Pancreas (tissue), 10 donors: ENCODE results near the gene PPP2R2C. TPM values are rescaled to one million over a fixed set of nuclear protein-coding genes. Genes with fewer than 3 reads are reported as not detected.

Source experiments
- ATAC-seq, 4 donors: fragments of 200-7000 bp; cut with Tn5 transposase; one replicate each; pipeline versions ENCODE4 v1.8.0 to v1.9.1; 2020; ENCODE audit warnings: mild to moderate bottlenecking in 4 of 4, moderate library complexity in 4 of 4
- DNase-seq, 6 donors: peaks; one replicate each; pipeline ENCODE4 v3.0.0-alpha.2; 2020
- FAIRE-seq: peaks from 2 replicates; lab custom pipeline; 2012; peaks lifted over from hg19 to GRCh38; lab: Jason Lieb, UNC
- H3K27ac ChIP-seq, 4 donors: fragments of 200-600 bp; sonication (generic); 1 replicate in 3 of 4; 2 replicates in 1 of 4; pipeline versions ENCODE4 v1.5.0 to v1.8.0; 2020
- H3K27me3 ChIP-seq, 4 donors: fragments of 200-600 bp; one replicate each; pipeline ENCODE4 v1.8.0; 2021
- H3K36me3 ChIP-seq, 3 donors: fragments of 200-600 bp; sonication (generic) in 1 of 3; one replicate each; pipeline versions ENCODE4 v1.5.0 to v1.8.0; 2020 to 2021
- H3K4me1 ChIP-seq, 3 donors: fragments of 200-600 bp; one replicate each; pipeline ENCODE4 v1.8.0; 2021
- H3K4me3 ChIP-seq, 4 donors: fragments of 200-600 bp; sonication (generic) in 2 of 4; one replicate each; pipeline versions ENCODE4 v1.5.0 to v1.8.0; 2020 to 2021
- H3K9me3 ChIP-seq, 4 donors: fragments of 200-600 bp; one replicate each; pipeline ENCODE4 v1.8.0; 2021
- CTCF ChIP-seq, 4 donors: fragments of 200-600 bp; sonication (generic) in 3 of 4; IDR thresholded peaks; one replicate each; pipeline versions ENCODE4 v1.5.0 to v1.8.0; 2021; ENCODE audit warnings: antibody characterized with exemption in 4 of 4
- WGBS, 2 donors: extraction: QIAGEN DNeasy Blood & Tissue Kit; methylation state at CpG; one replicate each; pipeline ENCODE4 v1.1.7; 2013; 5-methylcytosine and 5-hydroxymethylcytosine counted together
- intact Hi-C, 3 donors: fragments of 100-400 bp; cut with DNase I; formaldehyde crosslinking; loops; one replicate each; pipeline versions ENCODE4 v1.11.1 to v1.14.2; 2022
- polyA plus RNA-seq, 2 donors: library from polyadenylated mRNA; stranded (reverse); fragments of 200-250 nt; gene quantifications; one replicate each; pipeline ENCODE4 v1.2.3, GENCODE V29; 2013
- total RNA-seq, 6 donors: library from RNA; stranded (reverse); fragmentation: NEBNext Ultra II Directional in 4 of 6; extraction: Animal tissue kit (Norgen Biotek cat#: 25700) in 4 of 6; gene quantifications; one replicate each; pipeline versions ENCODE4 v1.2.1 to v1.2.4, GENCODE V29; 2021 to 2023
- donor health status: healthy with polysubstance abuse.
- donor health status: DM: no; HTN: no; CAD: no; lungs with moderate emphysema.
- donor health status: DM: no; HTN: no; CAD: no.
- donor health status: control.
- donor health status: control.
- donor health status: Bipolar disorder and iron deficiency.
- donor health status: DM: yes; HTN: yes; CAD: no.
- donor health status: DM: no; HTN: no; CAD: no.
- donor health status: DM: no; HTN: no; CAD: no.
- donor health status: DM: yes; HTN: yes; CAD: no.

PPP2R2C gene
- total and polyA plus RNA-seq, 8 donors: 0.05 to 2.0 (median 0.55) TPM

- Histone ChIP-seq H3K4me1 (no peaks in the 10 kb centered on the region), H3K27me3 (no peaks in the 10 kb centered on the region), H3K9me3 (no peaks in the 10 kb centered on the region), H3K27ac (no peak overlapping the region), H3K4me3 (no peak overlapping the region), H3K36me3 (no peaks in the 10 kb centered on the region)
- WGBS, 2 donors: 43 to 50% methylated on average over 11 of the region's 11 CpGs
- no peak for FAIRE-seq
- DNase-seq: no peak
- TF ChIP-seq CTCF (IDR thresholded peaks at IDR 0.05): no peak
- ATAC-seq: no peak
- intact Hi-C loops: no loop called here
Measured at GRCh38 chr4:6452116-6452896, 20.1 kb downstream of the PPP2R2C start.

- TF ChIP-seq CTCF (IDR thresholded peaks at IDR 0.05): no peak
- Histone ChIP-seq H3K4me1 (no peaks in the 10 kb centered on the region), H3K4me3 (no peak overlapping the region), H3K27ac (no peak overlapping the region), H3K36me3 (no peaks in the 10 kb centered on the region), H3K27me3 (no peaks in the 10 kb centered on the region), H3K9me3 (no peaks in the 10 kb centered on the region)
- intact Hi-C loops: no loop called here
- FAIRE-seq (no peak), ATAC-seq (no peak), DNase-seq (no peak)
- 44 to 53% methylated on average over 6 of the region's 6 CpGs for WGBS, 2 donors
Measured at GRCh38 chr4:6451309-6451708, 21.1 kb downstream of the PPP2R2C start.

GRCh38 chr4:6450709-6451108 lies 21.7 kb downstream of the PPP2R2C start:
- intact Hi-C loops: no loop called here
- ATAC-seq: no peak
- FAIRE-seq: no peak

GRCh38 chr4:6449746-6450369 lies 22.6 kb downstream of the PPP2R2C start:
- no peak for FAIRE-seq
- H3K4me1 ChIP-seq: no peaks in the 10 kb centered on the region
- H3K9me3 ChIP-seq: no peaks in the 10 kb centered on the region
- no peaks in the 10 kb centered on the region for H3K36me3 ChIP-seq
- H3K4me3 ChIP-seq: no peak overlapping the region
- no peak for TF ChIP-seq CTCF (IDR thresholded peaks at IDR 0.05)
- peaks cover 0 to 1% (median 0%) of the 10 kb centered on the region in 4 donors for H3K27me3 ChIP-seq
- intact Hi-C loops: no loop called here
- WGBS, 2 donors: 41 to 56% methylated on average over 15 of the region's 15 CpGs
- H3K27ac ChIP-seq: no peak overlapping the region
- DNase-seq: no peak
- no peak for ATAC-seq

More at GRCh38 chr4:6450709-6451108, 21.7 kb downstream of the PPP2R2C start:
- TF ChIP-seq CTCF (IDR thresholded peaks at IDR 0.05): no peak
- DNase-seq: no peak
- Histone ChIP-seq H3K27me3 (no peaks in the 10 kb centered on the region), H3K4me1 (no peaks in the 10 kb centered on the region), H3K27ac (no peak overlapping the region), H3K36me3 (no peaks in the 10 kb centered on the region), H3K9me3 (no peaks in the 10 kb centered on the region), H3K4me3 (no peak overlapping the region)
- WGBS, 2 donors: 68% methylated on average over 7 of the region's 7 CpGs

GRCh38 chr4:6449335-6449734 lies 23.1 kb downstream of the PPP2R2C start:
- intact Hi-C loops: no loop called here
- Histone ChIP-seq H3K4me1 (no peaks in the 10 kb centered on the region), H3K27ac (no peak overlapping the region), H3K36me3 (no peaks in the 10 kb centered on the region), H3K9me3 (no peaks in the 10 kb centered on the region), H3K27me3 (peaks cover 0 to 3% (median 0%) of the 10 kb centered on the region in 4 donors), H3K4me3 (no peak overlapping the region)
- no peak for TF ChIP-seq CTCF (IDR thresholded peaks at IDR 0.05)
- no peak for FAIRE-seq
- ATAC-seq: no peak
- 53 to 65% methylated on average over 14 of the region's 14 CpGs for WGBS, 2 donors
- DNase-seq: no peak
